ENCODE data around the gene CNIH2. TPM values are rescaled to one million over a fixed set of nuclear protein-coding genes. Genes with fewer than 3 reads are reported as not detected.

Gene CNIH2
- total and polyA plus RNA-seq, 2 of the 13 experiments (the other 11 are each of a cell fraction or from before 2014, with no cell fraction given): 0.60 to 0.69 TPM

GRCh38 chr11:66287889-66288670 lies 10.1 kb downstream of the CNIH2 start:
- Histone ChIP-seq H3K79me2 (ENCODE audit: insufficient read depth, low read length) (peaks cover 29% of the 10 kb centered on the region), H3K4me1 (ENCODE audit: insufficient read depth, low read length) (peaks cover 61% of the 10 kb centered on the region), H3K9ac (ENCODE audit: insufficient read depth, low read depth, low read length) (peak overlapping the region; percentile 96), H2AFZ (ENCODE audit: low read length) (no peak overlapping the region), H3K36me3 (replicated peaks in 1 of 2; ENCODE audit: control insufficient read depth in 1 of 2, insufficient read depth in 2 of 2, low read length in 2 of 2) (peaks cover 5 to 23% of the 10 kb centered on the region in 2 experiments; a peak in 4 of 5 replicates), H3K4me2 (ENCODE audit: low read depth, low read length) (peak overlapping the region; percentile 94), H3K9me3 (ENCODE audit: low read length) (no peaks in the 10 kb centered on the region), H3K27ac (ENCODE audit: extremely low read length, insufficient read depth, low read length) (peak overlapping the region; percentile 97), H3K4me3 (replicated peaks in 1 of 3; ENCODE audit: insufficient read depth in 1 of 3, low read depth in 2 of 3, low read length in 3 of 3) (peak overlapping the region; percentile 79 to 95 (median 88)), H4K20me1 (ENCODE audit: insufficient read depth, low read length) (no peaks in the 10 kb centered on the region), H3K27me3 (ENCODE audit: control insufficient read depth in 1 of 2, insufficient read depth in 2 of 2, low read length in 2 of 2) (peaks cover 0 to 17% of the 10 kb centered on the region in 2 experiments; a peak in 4 of 5 replicates)
- intact Hi-C loops (cut with micrococcal nuclease; ENCODE audit: unreplicated experiment): loop anchor here (2.0 kb wide), 1 partner anchor 19 kb away; the partner anchor contains the start of gene RAB1B
- TSS peak; percentile 67 for BruUV-seq (replicated peaks)
- 1% methylated on average over 6 of the region's 20 CpGs for WGBS (ENCODE audit: low lambda C conversion rate)
- in situ Hi-C loops (cut with HindIII; ENCODE audit: extremely low pct_ligation_motif_present, low pct_unique_long_range_greater_than_20kb): no loop called here
- CTCF ChIA-PET (ENCODE audit: low intra/inter-chr PET ratio, low total read pairs): interaction anchor here (1.0 kb wide), 1 partner anchor 21 kb away, joined by 3 read pairs; no protein-coding TSS in a partner anchor
- peak; percentile 22 for ATAC-seq
- no peak for FAIRE-seq
- POLR2A ChIA-PET: interaction anchor here (0.8 to 5.7 kb wide), 17 partner anchors 8 to 397 kb away, joined by 3 to 121 read pairs (median 6); partner anchors contain the start of genes CCDC85B, CD248, DPP3 and MRPL11
- DNase-seq (ENCODE audit: low spot score): peak; percentile 39
- TF ChIP-seq NR2C2 (CRISPR knock-in tag; IDR thresholded peaks at IDR 0.05; ENCODE audit: borderline replicate concordance) (0 out of 2 replicates have a peak, but pooled peaks have one; percentile 8), THRA (CRISPR knock-in tag; IDR thresholded peaks at IDR 0.05; ENCODE audit: borderline replicate concordance) (no peak), ZBTB7B (CRISPR knock-in tag; IDR thresholded peaks at IDR 0.05) (no peak), SMAD9 (CRISPR knock-in tag; IDR thresholded peaks at IDR 0.05) (no peak), MYNN (CRISPR knock-in tag; IDR thresholded peaks at IDR 0.05; ENCODE audit: low read depth) (0 out of 2 replicates have a peak, but pooled peaks have one; percentile 40), EZH2 (conservative IDR thresholded peaks at IDR 0.05; ENCODE audit: low read depth, low read length) (no peak), ZNF501 (CRISPR knock-in tag; IDR thresholded peaks at IDR 0.05) (peak; percentile 46; the same call in 1 of the 2 replicates), SP4 (CRISPR knock-in tag; IDR thresholded peaks at IDR 0.05) (peak; percentile 63; the same call in 1 of the 2 replicates), ZNF605 (CRISPR knock-in tag; IDR thresholded peaks at IDR 0.05) (0 out of 2 replicates have a peak, but pooled peaks have one; percentile 28), ZNF280B (CRISPR knock-in tag; IDR thresholded peaks at IDR 0.05; ENCODE audit: borderline replicate concordance) (peak; percentile 32; the same call in 1 of the 2 replicates), ZFP36L2 (CRISPR knock-in tag; IDR thresholded peaks at IDR 0.05) (no peak), DDIT3 (CRISPR knock-in tag; IDR thresholded peaks at IDR 0.05) (no peak), ZNF333 (CRISPR knock-in tag; IDR thresholded peaks at IDR 0.05; ENCODE audit: borderline replicate concordance) (peak; percentile 39; the same call in 1 of the 2 replicates), HNF4A (CRISPR knock-in tag; IDR thresholded peaks at IDR 0.05) (peak; percentile 55; the same call in 1 of the 2 replicates), NRL (CRISPR knock-in tag; IDR thresholded peaks at IDR 0.05; ENCODE audit: borderline replicate concordance) (peak; percentile 51; the same call in 1 of the 2 replicates), AGO2 (optimal IDR thresholded peaks at IDR 0.05; ENCODE audit: low read depth, low read length) (peak; percentile 23), ZNF619 (CRISPR knock-in tag; IDR thresholded peaks at IDR 0.05) (no peak), RNF219 (CRISPR knock-in tag; IDR thresholded peaks at IDR 0.05) (no peak)

Data from HepG2 (cell line).